ENCODE measurements around the gene HSPA1B.
"Not testable (repeated sequence)": the region's sequence is repeated elsewhere in the genome, so short reads cannot be mapped to it uniquely, and the experiment has no call there.

HSPA1B gene

DNA sequence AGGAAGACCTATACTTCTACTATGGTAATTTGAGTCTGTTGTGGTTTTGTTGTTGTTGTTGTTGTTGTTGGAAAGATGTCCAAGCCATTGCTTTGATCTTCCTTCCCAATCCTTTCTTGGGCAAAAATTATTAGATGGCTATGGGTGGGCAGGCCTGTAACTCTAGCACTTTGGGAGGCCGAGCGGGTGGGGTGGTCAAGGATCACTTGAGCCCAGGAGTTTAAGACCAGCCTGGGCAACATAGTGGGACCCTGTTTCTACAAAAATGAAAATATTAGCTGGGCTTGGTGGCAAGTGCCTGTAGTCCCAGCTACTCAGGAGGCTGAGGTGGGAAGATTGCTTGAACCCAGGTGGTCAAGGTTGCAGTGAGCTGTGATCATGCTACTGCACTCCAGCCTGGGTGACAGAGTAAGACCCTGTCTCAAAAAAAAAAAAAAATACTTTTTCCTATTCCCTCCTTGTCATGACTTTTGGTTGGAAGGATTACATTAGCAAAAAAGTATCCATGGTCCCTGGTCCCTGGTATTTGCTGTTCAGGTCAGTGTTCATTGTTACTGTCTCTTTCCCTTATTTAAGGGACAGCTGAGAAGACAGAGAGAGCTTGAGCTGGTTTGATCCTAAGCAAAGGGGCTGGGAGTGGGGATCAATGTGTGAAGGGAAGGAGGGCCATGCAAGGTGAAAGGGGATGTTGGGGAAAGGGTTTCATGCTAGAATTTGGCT lies 23.4 kb downstream of the HSPA1B start:
- Histone ChIP-seq H3K36me3 (ENCODE audit: insufficient read depth, low read length) (no peaks in the 10 kb centered on the region), H3K4me3 (ENCODE audit: low read length) (no peak overlapping the region), H3K27me3 (ENCODE audit: control insufficient read depth, insufficient read depth, low read length) (no peaks in the 10 kb centered on the region), H3K9ac (ENCODE audit: low read depth, low read length) (no peak overlapping the region), H3K9me3 (replicated peaks; ENCODE audit: low read length) (no peaks in the 10 kb centered on the region), H3K4me2 (ENCODE audit: low read length) (peak overlapping the region; percentile 27), H3K4me1 (ENCODE audit: control insufficient read depth, insufficient read depth, low read length) (peaks cover 3% of the 10 kb centered on the region)

DNA sequence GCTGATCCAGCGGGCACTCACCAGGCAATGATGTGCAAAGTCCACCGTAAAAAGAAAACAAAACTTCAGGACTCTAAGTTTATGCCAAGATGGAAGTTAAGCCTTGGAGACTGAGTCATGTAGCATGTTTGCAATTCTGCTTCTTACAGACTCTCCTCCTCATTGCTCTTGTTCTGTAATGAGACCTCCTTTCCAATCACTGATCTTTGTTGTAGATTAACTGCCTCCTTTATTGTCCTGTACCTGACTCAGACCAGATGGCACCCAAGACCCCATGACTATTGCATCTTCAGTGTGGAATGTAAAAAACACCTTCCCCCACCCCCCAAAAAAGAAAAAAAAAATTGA lies 23.9 kb downstream of the HSPA1B start:
- no peaks in the 10 kb centered on the region for H3K36me3 ChIP-seq (ENCODE audit: insufficient read depth, low read length)
- no peaks in the 10 kb centered on the region for H3K9me3 ChIP-seq (replicated peaks; ENCODE audit: low read length)
- H3K27me3 ChIP-seq (ENCODE audit: control insufficient read depth, insufficient read depth, low read length): no peaks in the 10 kb centered on the region
- no peak overlapping the region for H3K4me3 ChIP-seq (ENCODE audit: low read length)
- peaks cover 3% of the 10 kb centered on the region for H3K4me1 ChIP-seq (ENCODE audit: control insufficient read depth, insufficient read depth, low read length)
- no peak overlapping the region for H3K9ac ChIP-seq (ENCODE audit: low read depth, low read length)
- peak overlapping the region; percentile 27 for H3K4me2 ChIP-seq (ENCODE audit: low read length)

DNA sequence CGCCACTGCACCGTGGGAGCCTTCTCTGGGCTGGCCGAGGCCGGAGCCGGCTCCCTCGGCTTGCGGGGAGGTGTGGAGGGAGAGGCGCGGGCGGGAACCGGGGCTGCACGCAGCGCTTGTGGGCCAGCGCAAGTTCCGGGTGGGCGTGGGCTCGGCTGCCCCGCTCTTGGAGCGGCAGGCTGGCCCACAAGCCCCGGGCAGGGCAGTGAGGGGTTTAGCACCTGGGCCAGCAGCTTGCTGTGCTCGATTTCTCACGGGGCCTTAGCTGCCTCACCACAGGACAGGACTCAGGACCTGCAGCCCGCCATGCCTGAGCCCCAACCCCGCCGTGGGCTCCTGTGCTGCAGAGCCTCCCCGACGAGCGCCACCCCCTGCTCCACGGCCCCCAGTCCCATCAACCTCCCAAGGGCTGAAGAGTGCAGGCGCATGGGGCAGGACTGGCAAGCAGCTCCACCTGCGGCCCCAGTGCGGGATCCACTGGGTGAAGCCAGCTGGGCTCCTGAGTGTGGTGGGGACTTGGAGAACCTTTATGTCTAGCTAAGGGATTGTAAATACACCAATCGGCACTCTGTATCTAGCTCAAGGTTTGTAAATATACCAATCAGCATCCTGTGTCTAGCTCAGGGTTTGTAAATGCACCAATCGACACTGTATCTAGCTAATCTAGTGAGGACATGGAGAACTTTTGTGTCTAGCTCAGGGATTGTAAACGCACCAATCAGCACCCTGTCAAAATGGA lies 24.6 kb downstream of the HSPA1B start:
- H3K36me3 ChIP-seq (ENCODE audit: insufficient read depth, low read length); H3K27me3 ChIP-seq (ENCODE audit: control insufficient read depth, insufficient read depth, low read length); H3K4me2 ChIP-seq (ENCODE audit: low read length); H3K9me3 ChIP-seq (replicated peaks; ENCODE audit: low read length); H3K4me1 ChIP-seq (ENCODE audit: control insufficient read depth, insufficient read depth, low read length); H3K4me3 ChIP-seq (ENCODE audit: low read length); H3K9ac ChIP-seq (ENCODE audit: low read depth, low read length): not testable (repeated sequence)

DNA sequence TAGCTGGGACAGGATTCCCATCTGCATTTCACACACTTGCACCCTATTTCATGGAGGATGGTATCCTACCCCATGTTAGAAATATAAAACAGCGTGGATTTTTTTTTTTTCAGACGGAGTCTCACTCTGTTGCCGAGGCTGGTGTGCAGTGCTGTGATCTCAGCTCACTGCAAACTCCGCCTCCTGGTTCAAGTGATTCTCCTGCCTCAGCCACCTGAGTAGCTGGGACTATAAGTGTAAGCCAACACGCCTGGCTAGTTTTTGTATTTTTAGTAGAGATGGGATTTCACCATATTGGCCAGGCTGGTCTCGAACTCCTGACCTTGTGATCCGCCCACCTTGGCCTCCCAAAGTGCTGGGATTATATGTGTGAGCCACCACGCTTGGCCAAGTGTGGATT lies 30.2 kb downstream of the HSPA1B start:
- H3K9ac ChIP-seq (ENCODE audit: low read depth, low read length); H3K27me3 ChIP-seq (ENCODE audit: control insufficient read depth, insufficient read depth, low read length); H3K4me2 ChIP-seq (ENCODE audit: low read length); H3K9me3 ChIP-seq (replicated peaks; ENCODE audit: low read length); H3K4me3 ChIP-seq (ENCODE audit: low read length); H3K4me1 ChIP-seq (ENCODE audit: control insufficient read depth, insufficient read depth, low read length): not testable (repeated sequence)
- H3K36me3 ChIP-seq (ENCODE audit: insufficient read depth, low read length): peaks cover 13% of the 10 kb centered on the region

DNA sequence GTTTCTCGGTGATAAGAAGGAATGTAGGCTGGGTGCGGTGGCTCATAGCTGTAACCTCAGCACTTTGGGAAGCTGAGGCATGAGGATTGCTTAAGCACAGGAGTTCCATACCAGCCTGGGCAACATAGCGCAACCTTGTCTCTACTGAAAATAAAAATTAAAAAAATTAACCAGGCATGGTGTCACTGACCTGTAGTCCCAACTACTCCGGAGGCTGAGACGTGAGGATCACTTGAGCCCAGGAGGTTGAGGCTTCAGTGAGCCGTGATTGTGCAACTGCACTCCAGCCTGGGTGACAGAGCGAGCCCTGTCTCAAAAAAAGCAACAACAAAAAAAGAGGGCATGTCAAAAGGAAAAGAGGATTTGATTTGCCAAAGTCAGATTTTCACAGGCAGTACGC lies 31.2 kb downstream of the HSPA1B start:
- Histone ChIP-seq H3K9me3 (replicated peaks; ENCODE audit: low read length) (no peaks in the 10 kb centered on the region), H3K27me3 (ENCODE audit: control insufficient read depth, insufficient read depth, low read length) (no peaks in the 10 kb centered on the region), H3K36me3 (ENCODE audit: insufficient read depth, low read length) (peaks cover 13% of the 10 kb centered on the region), H3K4me2 (ENCODE audit: low read length) (no peak overlapping the region), H3K4me1 (ENCODE audit: control insufficient read depth, insufficient read depth, low read length) (peaks cover 12% of the 10 kb centered on the region), H3K9ac (ENCODE audit: low read depth, low read length) (no peak overlapping the region), H3K4me3 (ENCODE audit: low read length) (no peak overlapping the region)

DNA sequence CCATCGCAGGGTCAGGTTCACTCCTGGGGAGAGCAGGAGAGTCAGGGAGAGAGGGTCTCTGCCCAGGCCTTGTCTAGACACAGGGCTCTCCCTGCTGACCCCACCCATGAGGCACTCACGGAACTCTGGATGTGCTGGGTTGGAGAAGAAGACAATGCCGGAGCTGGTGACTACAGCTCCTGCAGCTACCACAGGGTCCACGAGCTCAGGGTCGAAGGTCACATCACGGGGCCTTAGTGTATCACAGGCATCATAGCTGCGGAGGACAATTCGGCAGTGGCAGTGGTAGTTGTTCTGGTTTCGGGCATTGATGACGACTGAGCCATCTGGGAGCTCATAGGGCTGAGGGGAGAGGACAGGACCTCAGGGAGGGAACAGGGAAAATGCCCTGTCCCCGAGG lies 32.4 kb downstream of the HSPA1B start:
- Histone ChIP-seq H3K9me3 (replicated peaks; ENCODE audit: low read length) (no peaks in the 10 kb centered on the region), H3K4me3 (ENCODE audit: low read length) (no peak overlapping the region), H3K27me3 (ENCODE audit: control insufficient read depth, insufficient read depth, low read length) (no peaks in the 10 kb centered on the region), H3K36me3 (ENCODE audit: insufficient read depth, low read length) (peaks cover 13% of the 10 kb centered on the region), H3K4me1 (ENCODE audit: control insufficient read depth, insufficient read depth, low read length) (peaks cover 18% of the 10 kb centered on the region), H3K4me2 (ENCODE audit: low read length) (no peak overlapping the region), H3K9ac (ENCODE audit: low read depth, low read length) (no peak overlapping the region)

DNA sequence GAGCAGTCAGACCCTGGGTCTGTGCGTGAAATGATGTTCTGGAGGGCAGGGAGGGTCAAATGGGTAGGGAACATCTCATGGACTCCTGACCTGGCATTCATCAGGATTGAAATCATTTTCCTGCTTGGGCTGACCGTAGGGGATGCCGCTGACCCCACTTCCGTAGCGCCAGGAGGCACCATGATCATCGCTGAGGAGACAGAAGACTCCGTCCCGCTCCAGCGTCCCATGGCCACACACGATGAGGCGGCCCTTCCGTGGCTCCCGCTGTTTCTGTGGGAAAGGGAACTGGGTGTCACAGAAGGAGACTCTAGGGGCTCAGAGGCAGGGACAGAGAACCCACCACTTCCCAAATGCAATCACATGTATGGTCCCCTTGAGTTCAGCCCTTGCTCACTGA lies 32.8 kb downstream of the HSPA1B start:
- no peak overlapping the region for H3K4me2 ChIP-seq (ENCODE audit: low read length)
- H3K4me3 ChIP-seq (ENCODE audit: low read length): no peak overlapping the region
- H3K4me1 ChIP-seq (ENCODE audit: control insufficient read depth, insufficient read depth, low read length): peaks cover 18% of the 10 kb centered on the region
- H3K36me3 ChIP-seq (ENCODE audit: insufficient read depth, low read length): peaks cover 13% of the 10 kb centered on the region
- no peak overlapping the region for H3K9ac ChIP-seq (ENCODE audit: low read depth, low read length)
- H3K27me3 ChIP-seq (ENCODE audit: control insufficient read depth, insufficient read depth, low read length): no peaks in the 10 kb centered on the region
- no peaks in the 10 kb centered on the region for H3K9me3 ChIP-seq (replicated peaks; ENCODE audit: low read length)

DNA sequence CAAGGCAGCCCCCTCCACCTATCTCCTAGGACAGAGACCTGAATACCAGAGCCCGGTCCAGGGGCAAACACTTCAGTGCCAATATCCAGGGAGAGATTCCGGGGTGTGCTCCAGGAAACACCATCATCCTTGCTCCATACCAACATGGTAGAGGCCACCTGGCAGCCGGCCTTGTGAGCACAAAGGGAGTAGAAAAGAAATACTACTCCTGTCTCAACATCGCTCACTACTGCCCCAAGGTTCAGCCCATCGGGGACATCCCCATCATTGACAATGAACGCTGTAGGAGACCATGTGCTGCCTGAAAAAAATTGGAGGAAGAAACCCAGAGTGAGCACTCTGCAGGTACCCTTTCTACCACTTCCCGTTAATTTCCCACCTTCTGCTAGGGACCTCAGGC lies 33.6 kb downstream of the HSPA1B start:
- Histone ChIP-seq H3K9ac (ENCODE audit: low read depth, low read length) (no peak overlapping the region), H3K27me3 (ENCODE audit: control insufficient read depth, insufficient read depth, low read length) (no peaks in the 10 kb centered on the region), H3K4me3 (ENCODE audit: low read length) (no peak overlapping the region), H3K4me2 (ENCODE audit: low read length) (peak overlapping the region; percentile 97), H3K9me3 (replicated peaks; ENCODE audit: low read length) (no peaks in the 10 kb centered on the region), H3K4me1 (ENCODE audit: control insufficient read depth, insufficient read depth, low read length) (peaks cover 18% of the 10 kb centered on the region), H3K36me3 (ENCODE audit: insufficient read depth, low read length) (peaks cover 13% of the 10 kb centered on the region)

DNA sequence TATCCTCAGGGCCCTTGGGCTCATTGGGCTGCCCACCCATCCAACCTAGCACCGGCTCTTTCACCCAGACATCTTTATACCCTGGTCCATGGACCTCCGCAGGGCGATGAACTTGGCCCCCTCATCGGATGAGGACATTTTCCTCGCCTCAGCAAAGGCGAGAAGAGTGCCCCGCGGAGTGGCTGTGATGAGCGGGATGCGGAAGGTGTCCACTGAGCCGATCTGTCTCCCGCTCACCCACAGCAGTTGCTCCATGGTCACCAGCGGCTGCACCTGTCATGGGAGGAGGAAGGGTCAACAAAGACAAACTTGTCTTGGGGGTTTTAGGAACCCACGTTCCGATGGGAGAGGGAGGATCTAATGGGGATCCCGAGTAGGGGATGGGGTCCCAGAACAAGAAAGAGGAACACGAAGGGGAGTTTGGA lies 34.4 kb downstream of the HSPA1B start:
- no peaks in the 10 kb centered on the region for H3K9me3 ChIP-seq (replicated peaks; ENCODE audit: low read length)
- no peaks in the 10 kb centered on the region for H3K27me3 ChIP-seq (ENCODE audit: control insufficient read depth, insufficient read depth, low read length)
- peak overlapping the region; percentile 97 for H3K4me2 ChIP-seq (ENCODE audit: low read length)
- peaks cover 13% of the 10 kb centered on the region for H3K36me3 ChIP-seq (ENCODE audit: insufficient read depth, low read length)
- peak overlapping the region; percentile 79 for H3K4me3 ChIP-seq (ENCODE audit: low read length)
- peak overlapping the region; percentile 78 for H3K9ac ChIP-seq (ENCODE audit: low read depth, low read length)
- peaks cover 18% of the 10 kb centered on the region for H3K4me1 ChIP-seq (ENCODE audit: control insufficient read depth, insufficient read depth, low read length)

DNA sequence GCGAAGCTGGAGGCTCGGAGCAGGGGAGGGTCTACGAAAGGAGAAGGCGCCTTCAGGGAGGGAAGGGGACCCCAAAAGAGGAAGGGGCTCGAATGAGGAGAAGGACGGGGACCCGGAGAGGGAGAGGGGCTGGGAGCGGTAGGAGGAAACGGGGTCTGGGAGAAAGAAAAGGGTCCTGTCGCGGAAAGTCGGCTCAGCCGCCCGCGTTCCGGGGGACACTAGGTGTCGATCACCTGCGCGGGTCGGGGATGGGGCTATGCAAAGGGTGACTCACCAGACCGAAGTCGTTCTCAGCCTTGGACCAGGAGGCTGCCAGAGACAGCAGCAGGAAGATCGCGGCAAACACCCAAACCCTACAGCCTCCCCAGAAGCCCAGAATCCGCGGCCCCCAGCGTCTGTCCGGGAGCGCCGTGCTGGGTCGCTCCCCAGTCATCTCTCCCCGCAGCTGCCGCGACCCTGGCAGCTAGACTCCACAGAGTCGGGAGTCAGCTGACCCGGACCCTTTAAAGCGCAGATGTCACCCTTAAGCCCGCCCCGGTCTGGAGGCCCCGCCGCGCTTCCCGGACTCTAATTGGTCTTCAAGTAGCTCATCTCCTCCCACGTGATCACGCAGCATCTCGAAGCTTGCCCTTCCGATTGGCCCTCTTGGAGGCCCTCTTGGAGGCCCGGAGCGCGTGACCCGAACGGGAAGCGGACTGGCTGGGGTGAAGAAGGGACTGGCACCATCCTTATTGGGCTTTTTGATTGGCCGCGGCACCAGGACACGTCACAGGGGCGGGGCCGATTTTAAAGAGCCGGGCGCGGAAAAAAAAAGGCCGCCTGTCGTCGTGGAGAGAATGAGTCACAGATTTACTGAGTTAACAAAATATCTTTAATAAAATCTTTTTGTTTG lies 35.1 kb downstream of the HSPA1B start, which contains the start of gene NEU1:
Gene NEU1 (minus strand): TSS at position 478 of the 892 bp plus-strand sequence. CDS start 45 bp downstream, at position 433.
- Histone ChIP-seq H3K9ac (ENCODE audit: low read depth, low read length) (peak within 1 kb of the TSS; percentile 78), H3K4me1 (ENCODE audit: control insufficient read depth, insufficient read depth, low read length) (peaks cover 18% of the 10 kb centered on the region), H3K4me2 (ENCODE audit: low read length) (peak within 1 kb of the TSS; percentile 97), H3K4me3 (ENCODE audit: low read length) (peak within 1 kb of the TSS; percentile 79), H3K9me3 (replicated peaks; ENCODE audit: low read length) (no peaks in the 10 kb centered on the region), H3K27me3 (ENCODE audit: control insufficient read depth, insufficient read depth, low read length) (no peaks in the 10 kb centered on the region), H3K36me3 (ENCODE audit: insufficient read depth, low read length) (peaks cover 13% of the 10 kb centered on the region)

DNA sequence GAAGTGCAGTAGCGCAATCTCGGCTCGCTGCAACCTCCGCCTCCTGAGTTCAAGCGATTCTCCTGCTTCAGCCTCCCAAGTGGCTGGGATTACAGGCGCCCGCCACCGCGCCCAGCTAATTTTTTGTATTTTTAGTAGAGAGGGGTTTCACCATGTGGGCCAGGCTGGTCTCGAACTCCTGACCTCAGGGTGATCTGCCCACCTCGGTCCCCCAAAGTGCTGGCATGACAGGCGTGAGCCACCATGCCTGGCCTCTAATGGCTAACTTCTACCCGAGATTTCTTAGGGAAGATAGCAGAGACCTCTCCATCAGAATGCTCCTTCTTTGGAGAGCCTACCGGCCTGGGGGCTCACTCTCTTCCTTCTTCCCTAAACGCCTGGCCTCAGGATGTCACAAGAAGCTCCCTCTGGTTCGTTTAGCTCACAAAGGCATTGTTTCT lies 36.6 kb downstream of the HSPA1B start:
- H3K27me3 ChIP-seq (ENCODE audit: control insufficient read depth, insufficient read depth, low read length); H3K9me3 ChIP-seq (replicated peaks; ENCODE audit: low read length); H3K36me3 ChIP-seq (ENCODE audit: insufficient read depth, low read length): not testable (repeated sequence)
- peak overlapping the region; percentile 93 for H3K4me2 ChIP-seq (ENCODE audit: low read length)
- peaks cover 18% of the 10 kb centered on the region for H3K4me1 ChIP-seq (ENCODE audit: control insufficient read depth, insufficient read depth, low read length)
- peak overlapping the region; percentile 70 for H3K9ac ChIP-seq (ENCODE audit: low read depth, low read length)
- H3K4me3 ChIP-seq (ENCODE audit: low read length): peak overlapping the region; percentile 78
